Raji (cell line): Measurements from ENCODE around the gene DCAF6.

Source experiments
- POLR2A ChIP-seq: IDR thresholded peaks from 2 replicates; pipeline ENCODE4 v1.6.1; 2011; ENCODE audit warnings: low read depth, low read length, control low read depth; ENCODE audit not compliant: insufficient read depth

The DCAF6 gene

DNA sequence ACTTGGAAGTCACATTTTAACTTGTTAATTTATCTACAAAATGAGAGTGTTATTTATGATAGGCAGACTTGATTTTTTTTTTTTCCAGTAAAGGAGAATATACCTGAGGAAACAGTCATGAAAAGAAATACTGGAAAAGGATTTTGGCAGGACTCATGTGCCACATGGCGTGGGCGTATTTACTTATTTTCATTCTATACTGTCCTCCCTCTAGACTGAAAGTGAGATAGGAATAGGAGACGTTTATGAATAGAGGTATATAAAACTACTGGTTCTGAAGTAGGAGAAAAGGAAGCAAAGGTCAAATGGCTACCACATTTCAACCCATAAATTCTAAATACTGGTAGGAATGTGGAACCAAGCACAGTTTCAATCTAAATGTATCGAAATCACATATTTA lies 95.1 kb downstream of the DCAF6 start:
- TF ChIP-seq POLR2A, result no peak

DNA sequence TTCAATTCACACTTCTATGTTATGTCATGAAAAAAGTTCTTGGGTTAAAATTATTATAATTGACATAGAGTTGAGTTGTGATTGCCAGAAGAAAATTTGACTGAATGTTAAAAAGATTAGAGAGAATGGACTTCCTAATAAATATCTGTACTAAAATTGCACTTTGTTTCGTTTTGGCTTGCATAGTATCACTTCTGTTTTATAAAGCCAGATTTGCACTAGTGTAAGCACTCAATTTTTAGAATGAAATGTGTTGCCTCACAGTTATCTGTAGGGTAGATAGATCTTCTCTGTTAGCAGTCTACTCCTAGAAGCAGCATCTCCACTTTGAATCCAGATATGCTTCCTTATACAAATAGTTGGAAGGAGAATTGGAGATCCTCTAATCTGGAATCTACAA lies 95.5 kb downstream of the DCAF6 start:
- TF ChIP-seq POLR2A, result no peak

- no peak for TF ChIP-seq POLR2A
These were observed 98.9 kb downstream of the DCAF6 start for GRCh38 chr1:168035345-168035744.

DNA sequence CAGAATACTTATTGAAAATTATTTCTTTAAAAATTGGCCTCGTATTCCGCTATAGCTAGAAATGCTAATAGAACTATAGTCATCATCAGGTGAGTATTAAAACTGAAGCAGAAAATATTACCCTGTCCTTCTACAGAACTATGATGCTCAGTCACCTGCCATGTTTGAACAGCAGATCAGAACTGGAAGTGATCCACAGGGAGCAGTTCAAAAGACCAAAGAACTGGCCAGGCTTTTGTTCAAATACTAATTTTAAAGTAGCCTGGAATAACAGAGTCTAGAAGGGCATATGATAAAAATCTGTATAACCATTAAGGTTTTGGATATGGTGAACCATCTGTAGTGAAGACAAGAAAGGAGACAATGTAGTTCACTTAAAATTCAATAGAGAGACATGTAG lies 105.9 kb downstream of the DCAF6 start:
- no peak for TF ChIP-seq POLR2A

GRCh38 chr1:168045311-168045710 lies 108.8 kb downstream of the DCAF6 start:
- no peak for TF ChIP-seq POLR2A

GRCh38 chr1:168050307-168050706 lies 113.8 kb downstream of the DCAF6 start:
- TF ChIP-seq POLR2A, result no peak

DNA sequence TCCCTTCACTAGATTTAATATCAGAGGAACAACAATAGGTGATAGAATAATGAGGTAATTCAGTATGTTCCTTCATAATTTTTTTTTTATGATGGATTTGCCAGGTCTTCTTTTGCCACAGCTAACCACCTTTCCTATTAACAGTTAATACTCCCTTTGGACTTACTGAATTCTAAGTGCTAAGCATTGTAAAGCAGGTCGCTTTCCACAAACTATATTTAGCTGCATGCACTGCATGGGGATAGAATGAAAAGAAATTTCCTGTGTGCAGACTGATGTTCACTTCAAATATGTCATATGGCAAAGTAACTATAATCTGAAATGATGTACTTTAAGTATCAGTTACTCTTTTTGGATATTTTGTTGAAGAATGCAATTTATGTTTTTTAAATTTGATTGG lies 114.4 kb downstream of the DCAF6 start:
- TF ChIP-seq POLR2A, result no peak

DNA sequence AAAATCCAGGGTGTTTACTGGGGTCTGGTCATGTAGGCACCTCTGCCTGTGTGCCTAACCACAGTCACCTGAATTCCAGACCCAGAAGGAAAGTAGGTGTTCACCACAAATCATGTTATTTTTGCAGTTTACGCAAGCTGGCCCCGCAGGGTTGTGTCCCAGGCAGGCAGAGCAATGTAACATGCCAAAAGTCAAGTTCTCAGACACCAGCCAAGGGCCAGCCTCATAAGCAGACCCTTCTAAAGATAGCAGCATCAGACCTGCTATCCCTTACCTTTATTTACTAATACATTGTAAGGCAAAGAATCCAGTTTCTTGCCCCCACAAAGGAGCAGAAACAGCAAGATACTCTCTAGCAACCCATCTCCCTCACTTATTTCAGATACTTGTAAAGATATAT lies 117.2 kb downstream of the DCAF6 start:
- no peak for TF ChIP-seq POLR2A

- TF ChIP-seq POLR2A, result no peak
These were observed 117.6 kb downstream of the DCAF6 start for GRCh38 chr1:168054117-168054516.

DNA sequence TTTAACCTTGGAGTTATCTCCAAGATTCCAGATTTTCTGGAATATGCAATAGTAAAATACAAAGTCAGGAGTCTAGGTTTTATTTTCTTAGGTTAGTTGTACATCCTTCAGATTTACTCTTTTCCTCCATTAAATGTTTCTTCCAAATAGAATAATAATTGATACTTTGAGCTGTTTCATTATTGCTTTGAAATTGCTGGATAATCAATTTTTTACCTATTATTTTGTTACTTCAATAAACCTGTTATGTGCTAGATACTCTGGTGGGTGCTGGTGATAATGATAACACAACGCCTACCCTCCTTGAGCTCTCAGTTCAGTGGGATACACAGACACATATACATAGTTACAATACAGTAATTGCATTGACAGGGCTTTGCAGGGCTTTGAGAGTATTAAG lies 120.9 kb downstream of the DCAF6 start:
- TF ChIP-seq POLR2A, result no peak

- no peak for TF ChIP-seq POLR2A
These were observed 121.4 kb downstream of the DCAF6 start for GRCh38 chr1:168057921-168058320.

DNA sequence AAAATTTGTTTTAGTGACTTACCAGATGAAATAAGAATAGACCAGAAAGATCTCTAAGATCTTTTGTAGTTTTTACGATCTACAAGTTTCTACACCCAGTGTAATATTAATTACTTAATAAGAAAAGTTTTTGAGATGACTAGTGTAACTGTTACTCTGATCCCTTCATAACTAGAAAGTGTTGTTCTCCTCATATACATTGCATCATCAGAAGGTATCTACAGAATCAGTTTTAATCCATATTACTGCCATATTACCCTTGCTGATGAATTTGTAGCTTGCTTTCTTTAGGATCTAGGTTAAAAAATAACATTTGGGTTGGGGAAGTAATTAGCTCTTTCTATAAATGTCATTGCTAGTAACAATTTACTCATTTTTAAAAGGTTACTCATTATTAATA lies 127.7 kb downstream of the DCAF6 start:
- TF ChIP-seq POLR2A, result no peak

DNA sequence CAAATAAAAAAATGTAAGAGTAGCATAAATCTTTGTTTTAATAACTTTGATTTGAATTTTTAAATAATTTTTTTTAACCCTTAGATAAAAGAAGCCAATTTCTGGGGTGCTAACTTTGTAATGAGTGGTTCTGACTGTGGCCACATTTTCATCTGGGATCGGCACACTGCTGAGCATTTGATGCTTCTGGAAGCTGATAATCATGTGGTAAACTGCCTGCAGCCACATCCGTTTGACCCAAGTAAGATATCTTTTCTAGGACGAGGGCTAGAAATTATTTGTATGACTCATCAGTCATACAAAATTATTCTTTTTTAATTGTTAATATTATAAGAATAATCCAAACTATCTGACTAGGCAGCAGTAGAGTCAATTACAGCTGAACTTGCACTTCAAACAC lies 129.0 kb downstream of the DCAF6 start:
- TF ChIP-seq POLR2A, result no peak

- TF ChIP-seq POLR2A, result no peak
These were observed 132.9 kb downstream of the DCAF6 start for GRCh38 chr1:168069384-168069783.

DNA sequence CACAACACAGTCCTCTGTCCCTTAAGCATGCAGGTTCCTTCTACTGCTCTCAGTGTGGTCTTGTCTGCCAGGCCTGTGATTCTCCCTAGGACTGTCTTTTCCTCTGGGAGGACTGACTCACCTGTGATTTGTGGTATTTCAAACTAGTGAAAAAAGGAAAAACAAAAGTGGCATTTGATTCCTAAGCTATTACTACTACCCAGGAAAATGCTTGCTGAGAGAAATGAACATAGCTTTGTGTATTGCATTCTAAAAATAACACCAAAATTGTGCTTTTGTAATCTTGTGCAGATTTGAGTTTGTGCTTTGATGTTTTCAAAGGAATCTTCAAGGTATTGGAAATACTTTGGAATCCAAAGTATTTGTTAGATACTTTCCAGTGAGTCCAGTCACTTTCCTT lies 143.3 kb downstream of the DCAF6 start:
- TF ChIP-seq POLR2A, result no peak

DNA sequence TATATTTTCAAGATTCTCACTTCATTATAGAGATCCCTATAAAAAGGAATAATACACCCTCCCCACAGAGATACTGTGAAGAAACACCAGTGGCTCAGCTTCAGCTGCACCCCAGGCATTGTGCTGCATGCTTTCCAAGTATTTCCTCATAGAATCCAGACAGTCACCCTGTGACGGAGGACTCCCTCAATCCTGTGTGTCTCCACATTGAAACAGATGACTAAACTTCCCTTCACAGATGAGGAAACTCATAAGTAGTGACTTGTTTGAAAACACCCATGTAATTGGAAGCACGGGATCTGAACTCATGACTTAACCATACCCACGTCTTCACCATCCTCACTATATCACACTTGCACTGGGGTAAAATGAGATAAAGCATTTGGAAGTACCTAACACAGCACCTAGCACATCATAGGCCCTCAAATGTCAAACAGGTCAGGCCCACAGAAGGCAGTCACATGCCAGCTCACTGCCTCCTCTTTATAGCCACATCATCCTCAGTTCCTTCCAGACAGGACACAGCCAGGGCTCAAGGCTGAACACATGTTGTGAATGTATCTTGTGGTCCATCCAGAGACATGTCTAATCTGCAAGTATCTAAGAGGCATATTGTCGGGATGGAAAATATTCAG lies 145.0 kb downstream of the DCAF6 start:
- TF ChIP-seq POLR2A, result no peak
